Skeletal muscle tissue (tissue), 4 donors: Measurements from ENCODE around the gene NEDD8. TPM values are rescaled to one million over a fixed set of nuclear protein-coding genes. Genes with fewer than 3 reads are reported as not detected.

Experiments
- H3K27ac ChIP-seq: one replicate; pipeline ENCODE4 v1.7.0; 2013; ENCODE audit warnings: mild to moderate bottlenecking, low read depth, low read length, inconsistent platforms
- H3K27me3 ChIP-seq, 3 donors: one replicate each; pipeline ENCODE4 v1.7.0; 2013; ENCODE audit warnings: low read length in 3 of 3; ENCODE audit not compliant: control insufficient read depth in 3 of 3, insufficient read depth in 3 of 3
- H3K36me3 ChIP-seq, 3 donors: one replicate each; pipeline ENCODE4 v1.7.0; 2013; ENCODE audit warnings: low read length in 3 of 3; ENCODE audit not compliant: control insufficient read depth in 3 of 3, insufficient read depth in 3 of 3
- H3K4me1 ChIP-seq, 3 donors: one replicate each; pipeline ENCODE4 v1.7.0; 2013; ENCODE audit warnings: low read length in 3 of 3, mild to moderate bottlenecking in 3 of 3; ENCODE audit not compliant: control insufficient read depth in 3 of 3, insufficient read depth in 3 of 3
- H3K4me3 ChIP-seq, 3 donors: one replicate each; pipeline ENCODE4 v1.7.0; 2013; ENCODE audit warnings: low read length in 3 of 3
- H3K9ac ChIP-seq, 3 donors: one replicate each; pipeline ENCODE4 v1.7.0; 2013; ENCODE audit warnings: low read length in 3 of 3, mild to moderate bottlenecking in 3 of 3, moderate library complexity in 2 of 3, low read depth in 1 of 3
- H3K9me3 ChIP-seq, 3 donors: one replicate each; pipeline ENCODE4 v1.7.0; 2013; ENCODE audit warnings: low read length in 3 of 3; ENCODE audit not compliant: control insufficient read depth in 3 of 3
- total RNA-seq: library from RNA; depleted of rRNA; stranded (reverse); fragments of >200 nt; gene quantifications from one replicate; pipeline ENCODE4 v1.2.3, GENCODE V29; 2014
- donor health status: Osteomylitis.

Gene NEDD8
- total RNA-seq, 1 donor from 2014 or later, result 81.9 TPM

DNA sequence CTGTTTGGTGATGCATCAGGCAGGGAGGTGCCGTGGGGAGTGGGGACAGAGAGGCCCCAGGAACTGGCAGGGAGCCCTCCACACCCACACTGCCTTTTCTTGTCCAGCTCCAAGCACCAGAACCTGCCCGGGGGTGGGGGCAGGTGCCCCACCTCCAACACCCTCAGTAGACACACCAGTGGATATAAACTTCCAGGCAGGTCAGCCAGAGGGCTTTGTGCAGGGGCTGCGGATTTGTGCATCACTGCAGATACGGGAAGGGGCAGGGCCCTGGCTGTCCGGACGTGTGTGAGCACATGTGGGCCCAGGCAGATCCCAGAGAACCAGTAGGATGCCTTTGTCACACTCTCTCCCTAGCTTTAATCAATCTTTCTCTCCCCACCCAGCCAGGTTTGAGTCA, 32.1 kb upstream of the NEDD8 start:
- no peak overlapping the region for H3K9ac ChIP-seq
- no peak overlapping the region for H3K27ac ChIP-seq
- no peaks in the 10 kb centered on the region for H3K27me3 ChIP-seq
- no peaks in the 10 kb centered on the region for H3K4me1 ChIP-seq
- no peak overlapping the region for H3K4me3 ChIP-seq
- H3K36me3 ChIP-seq, result peaks cover 25 to 44% (median 31%) of the 10 kb centered on the region in 3 donors
- H3K9me3 ChIP-seq, result no peaks in the 10 kb centered on the region

DNA sequence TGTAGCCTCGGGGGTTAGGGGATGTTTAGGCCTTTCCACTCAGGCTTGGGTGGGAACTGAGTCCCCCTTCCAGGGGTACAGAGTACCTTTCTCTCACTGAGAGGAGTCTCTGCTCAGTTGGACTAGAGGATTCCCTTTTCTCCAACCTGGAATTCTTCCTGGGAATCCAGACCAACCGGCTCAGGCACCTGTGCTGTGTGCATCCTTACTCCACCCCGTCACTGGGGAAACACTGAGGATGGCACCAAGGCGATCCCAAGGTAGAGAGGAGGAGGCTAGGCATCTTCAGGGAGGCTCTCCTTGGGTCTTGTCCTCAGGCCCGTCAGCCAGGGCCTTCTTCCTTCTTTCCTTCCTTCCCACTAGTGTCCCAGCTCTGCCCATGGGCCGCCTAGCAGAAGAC, 31.7 kb upstream of the NEDD8 start:
- Histone ChIP-seq H3K9ac (no peak overlapping the region), H3K9me3 (no peaks in the 10 kb centered on the region), H3K4me1 (no peaks in the 10 kb centered on the region), H3K27me3 (no peaks in the 10 kb centered on the region), H3K27ac (no peak overlapping the region), H3K36me3 (peaks cover 21 to 39% (median 26%) of the 10 kb centered on the region in 3 donors), H3K4me3 (no peak overlapping the region)

DNA sequence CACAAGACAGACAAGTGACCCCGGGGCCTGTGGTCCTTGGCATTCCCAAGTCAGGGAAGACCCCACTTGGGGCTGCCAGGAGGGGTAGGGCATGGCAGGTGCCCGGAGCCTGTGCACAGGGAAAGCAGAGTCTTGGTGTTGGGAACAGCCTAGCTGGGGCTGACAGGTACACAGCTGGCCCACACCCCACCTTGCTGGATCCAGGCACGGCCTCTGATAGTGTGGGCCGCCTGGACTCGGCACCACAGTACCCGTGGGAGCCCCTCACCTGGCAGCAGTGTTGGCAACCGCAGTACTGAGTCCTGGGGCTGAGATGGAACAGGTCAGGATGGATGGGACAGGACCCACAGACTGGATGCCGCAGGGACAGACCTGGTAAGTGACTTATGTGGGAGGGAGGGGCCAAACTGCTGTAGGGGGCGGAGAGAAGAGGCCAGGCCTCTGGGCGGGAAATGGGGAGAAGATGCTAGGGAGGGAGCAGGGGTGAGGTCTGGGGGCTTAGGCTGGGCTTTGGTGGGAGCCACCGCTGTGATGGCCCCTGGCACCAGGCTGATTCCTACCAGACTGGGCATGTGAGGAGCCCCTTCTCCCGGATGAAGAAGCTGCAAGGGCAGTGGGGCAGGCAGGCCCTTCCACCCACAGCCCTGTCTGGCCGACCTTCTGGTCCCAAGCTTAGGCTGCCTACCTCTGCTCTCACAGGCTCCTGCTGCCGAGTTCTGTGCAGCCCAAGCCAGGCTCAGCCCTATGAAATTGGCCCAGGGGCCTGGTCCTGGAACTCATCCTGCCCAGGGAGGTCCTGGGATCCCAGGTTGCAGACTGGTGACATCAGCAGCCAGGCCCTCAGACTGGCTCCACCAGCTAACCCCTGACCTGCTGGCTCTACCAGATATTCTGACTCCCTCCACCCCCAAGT, 30.9 kb upstream of the NEDD8 start, which contains the start of gene TGM1:
Gene TGM1 (minus strand): TSS at position 357 of the 913 bp plus-strand sequence. CDS start 825 bp downstream, outside the sequence.
- Histone ChIP-seq H3K27ac (no peak within 1 kb of the TSS), H3K9me3 (no peaks in the 10 kb centered on the region), H3K4me3 (no peak within 1 kb of the TSS), H3K9ac (no peak within 1 kb of the TSS), H3K4me1 (no peaks in the 10 kb centered on the region), H3K27me3 (no peaks in the 10 kb centered on the region), H3K36me3 (peaks cover 20 to 32% (median 24%) of the 10 kb centered on the region in 3 donors)

DNA sequence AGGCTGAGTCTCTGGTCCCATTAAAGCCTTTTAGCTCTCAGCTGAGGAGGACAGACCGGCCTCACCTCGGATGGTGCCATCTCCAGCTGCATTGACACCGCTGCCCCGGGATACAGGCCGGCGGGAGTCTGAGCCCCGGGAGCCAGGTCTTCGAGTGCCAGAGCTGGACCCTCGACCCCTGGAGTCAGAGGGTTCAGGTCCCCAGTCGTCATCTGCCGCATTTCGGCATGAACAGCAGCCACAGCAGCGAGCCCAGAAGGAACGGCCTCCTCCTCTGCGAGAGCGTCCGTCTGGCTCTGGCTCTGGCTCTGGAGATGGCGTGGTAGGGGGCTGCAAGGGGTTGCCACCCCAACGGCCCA, 29.8 kb upstream of the NEDD8 start:
- H3K9me3 ChIP-seq, result no peaks in the 10 kb centered on the region
- no peak overlapping the region for H3K9ac ChIP-seq
- no peaks in the 10 kb centered on the region for H3K27me3 ChIP-seq
- H3K27ac ChIP-seq, result no peak overlapping the region
- H3K36me3 ChIP-seq, result peaks cover 13 to 23% (median 15%) of the 10 kb centered on the region in 3 donors
- no peaks in the 10 kb centered on the region for H3K4me1 ChIP-seq
- no peak overlapping the region for H3K4me3 ChIP-seq

DNA sequence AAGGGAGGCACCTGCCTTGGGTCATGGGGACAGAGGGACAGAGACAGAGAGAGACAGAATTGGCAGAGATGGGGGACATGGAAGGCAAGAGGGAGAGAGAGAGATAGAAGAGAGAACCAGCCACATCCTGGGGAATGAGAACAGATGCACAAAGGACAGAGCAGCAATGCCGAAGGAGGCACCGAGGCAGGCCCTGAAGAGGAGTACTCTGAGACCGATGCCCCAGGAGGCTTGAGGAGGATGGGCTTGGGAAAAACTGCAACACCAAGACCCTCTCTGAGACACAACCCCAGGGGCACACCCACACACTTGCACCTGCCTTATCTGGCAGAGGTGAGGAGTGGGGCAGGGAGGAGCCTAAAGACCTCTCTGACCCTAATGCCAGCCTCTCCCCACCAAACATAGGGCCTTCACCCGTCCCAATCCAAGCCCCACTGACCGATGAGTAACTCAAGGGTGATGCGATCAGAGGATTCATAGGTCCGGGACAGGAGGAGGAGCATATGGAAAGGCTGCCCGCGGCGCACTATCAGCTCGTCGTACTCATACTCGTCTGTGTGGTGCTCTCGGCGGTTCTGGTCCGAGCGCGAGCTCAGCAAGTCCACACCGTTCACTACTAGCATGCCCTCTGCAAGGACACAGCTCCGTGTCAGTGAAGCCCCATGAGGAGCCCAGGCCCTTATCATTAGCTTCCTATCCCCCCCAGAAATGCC, 29.2 kb upstream of the NEDD8 start:
- no peaks in the 10 kb centered on the region for H3K27me3 ChIP-seq
- no peaks in the 10 kb centered on the region for H3K4me1 ChIP-seq
- H3K36me3 ChIP-seq, result peaks cover 7 to 17% (median 9%) of the 10 kb centered on the region in 3 donors

DNA sequence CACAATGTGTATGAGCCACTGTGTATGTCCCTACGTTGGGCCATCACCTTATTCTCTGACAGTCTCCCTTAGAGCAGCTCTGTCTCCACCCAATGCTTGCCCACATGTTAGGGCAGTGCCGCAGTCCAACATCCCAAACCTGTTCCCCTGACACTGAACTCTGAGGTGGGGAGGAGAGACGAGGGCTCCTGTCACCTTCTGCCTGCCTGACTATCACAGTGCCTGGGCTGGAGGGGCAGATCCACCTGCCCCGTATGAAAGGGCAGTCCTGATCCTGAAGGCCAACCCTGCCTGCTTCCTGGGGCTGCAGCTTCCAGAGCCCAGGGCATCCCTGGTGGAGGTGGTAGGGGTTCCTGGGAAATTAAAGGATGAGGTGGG, 28.6 kb upstream of the NEDD8 start:
- H3K9me3 ChIP-seq, result no peaks in the 10 kb centered on the region
- H3K4me1 ChIP-seq, result no peaks in the 10 kb centered on the region
- peaks cover 4 to 12% (median 5%) of the 10 kb centered on the region in 3 donors for H3K36me3 ChIP-seq
- H3K4me3 ChIP-seq, result no peak overlapping the region
- H3K27me3 ChIP-seq, result no peaks in the 10 kb centered on the region
- no peak overlapping the region for H3K27ac ChIP-seq
- H3K9ac ChIP-seq, result no peak overlapping the region

More for the DNA sequence above, 29.2 kb upstream of the NEDD8 start:
- Histone ChIP-seq H3K9ac (no peak overlapping the region), H3K9me3 (no peaks in the 10 kb centered on the region), H3K4me3 (no peak overlapping the region), H3K27ac (no peak overlapping the region)

DNA sequence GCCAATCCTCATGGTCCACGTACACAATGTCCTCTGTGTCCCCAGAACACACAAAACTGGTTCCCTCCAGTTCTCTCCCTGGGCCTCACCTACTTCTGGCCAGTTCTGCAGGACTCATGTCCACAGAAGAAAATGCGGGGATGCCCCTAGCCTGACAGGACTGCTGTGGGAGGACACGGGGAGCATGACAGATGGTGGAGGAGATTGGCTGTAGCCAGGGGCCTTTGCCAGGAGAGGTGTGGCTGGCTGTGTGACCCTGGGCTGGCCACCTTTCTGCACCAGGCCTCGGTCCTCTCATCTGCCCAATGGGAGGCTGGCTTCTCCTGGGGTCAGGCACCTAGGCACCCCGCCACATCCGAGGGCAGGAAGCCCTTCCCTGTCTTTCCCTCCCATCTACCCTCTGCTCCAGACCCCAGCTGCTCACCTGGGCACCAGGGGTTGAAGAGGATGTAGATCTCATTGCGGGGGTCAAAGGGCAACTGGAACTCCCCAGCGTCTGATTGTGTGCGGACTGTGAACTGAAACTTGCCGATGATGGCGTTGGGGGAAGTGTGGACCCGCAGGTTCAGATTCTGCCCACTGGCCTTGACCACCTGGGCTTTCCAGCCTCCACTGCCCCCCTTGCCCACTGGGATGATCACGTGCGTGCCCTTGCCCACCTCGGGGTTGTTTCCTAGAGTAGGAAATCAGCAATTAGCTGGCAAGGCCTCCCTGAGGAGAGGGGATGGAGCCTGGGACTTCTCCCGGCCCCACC, 28.0 kb upstream of the NEDD8 start:
- Histone ChIP-seq H3K36me3 (peaks cover 2 to 6% (median 4%) of the 10 kb centered on the region in 3 donors), H3K27ac (no peak overlapping the region), H3K27me3 (no peaks in the 10 kb centered on the region), H3K4me3 (no peak overlapping the region), H3K9me3 (no peaks in the 10 kb centered on the region), H3K4me1 (no peaks in the 10 kb centered on the region), H3K9ac (no peak overlapping the region)

DNA sequence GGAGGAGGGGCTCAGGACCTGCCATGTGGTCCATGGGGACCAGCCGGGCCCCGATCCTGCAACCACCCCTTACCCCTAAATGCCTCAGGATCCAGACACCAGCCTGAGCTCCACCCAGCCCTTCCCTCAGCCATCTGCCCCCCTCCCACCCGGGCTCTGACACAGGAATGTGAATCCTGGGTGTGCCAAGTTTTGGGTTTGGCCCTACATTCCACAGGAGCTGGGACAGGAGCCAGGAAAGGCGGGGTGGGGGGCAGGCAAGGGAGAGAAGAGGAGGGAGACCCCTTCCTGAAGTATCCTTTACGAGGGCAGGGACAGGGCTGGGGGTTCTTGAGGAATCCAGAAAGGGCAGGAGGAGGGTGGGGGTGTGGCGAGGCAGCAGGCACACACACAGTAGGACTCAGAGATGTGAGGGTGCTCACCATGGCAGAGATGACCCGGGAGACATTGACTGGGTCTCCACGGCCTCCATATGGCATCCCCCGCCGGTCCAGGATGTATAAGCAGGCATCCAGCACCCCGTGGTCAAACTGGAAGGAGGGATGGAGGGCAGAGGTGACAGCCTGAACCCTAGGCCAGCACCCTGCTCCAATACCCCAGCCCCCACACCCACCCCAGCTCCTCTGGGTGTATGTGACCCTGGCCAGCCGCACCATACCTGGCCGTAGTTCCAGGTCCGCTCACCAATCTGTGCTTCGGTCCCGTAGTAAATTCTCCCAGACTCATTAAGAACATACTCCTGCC, 27.3 kb upstream of the NEDD8 start:
- H3K9ac ChIP-seq, result no peak overlapping the region
- peaks cover 3 to 7% (median 5%) of the 10 kb centered on the region in 3 donors for H3K36me3 ChIP-seq
- no peaks in the 10 kb centered on the region for H3K4me1 ChIP-seq
- H3K27ac ChIP-seq, result no peak overlapping the region
- no peak overlapping the region for H3K4me3 ChIP-seq
- H3K27me3 ChIP-seq, result no peaks in the 10 kb centered on the region
- H3K9me3 ChIP-seq, result no peaks in the 10 kb centered on the region

DNA sequence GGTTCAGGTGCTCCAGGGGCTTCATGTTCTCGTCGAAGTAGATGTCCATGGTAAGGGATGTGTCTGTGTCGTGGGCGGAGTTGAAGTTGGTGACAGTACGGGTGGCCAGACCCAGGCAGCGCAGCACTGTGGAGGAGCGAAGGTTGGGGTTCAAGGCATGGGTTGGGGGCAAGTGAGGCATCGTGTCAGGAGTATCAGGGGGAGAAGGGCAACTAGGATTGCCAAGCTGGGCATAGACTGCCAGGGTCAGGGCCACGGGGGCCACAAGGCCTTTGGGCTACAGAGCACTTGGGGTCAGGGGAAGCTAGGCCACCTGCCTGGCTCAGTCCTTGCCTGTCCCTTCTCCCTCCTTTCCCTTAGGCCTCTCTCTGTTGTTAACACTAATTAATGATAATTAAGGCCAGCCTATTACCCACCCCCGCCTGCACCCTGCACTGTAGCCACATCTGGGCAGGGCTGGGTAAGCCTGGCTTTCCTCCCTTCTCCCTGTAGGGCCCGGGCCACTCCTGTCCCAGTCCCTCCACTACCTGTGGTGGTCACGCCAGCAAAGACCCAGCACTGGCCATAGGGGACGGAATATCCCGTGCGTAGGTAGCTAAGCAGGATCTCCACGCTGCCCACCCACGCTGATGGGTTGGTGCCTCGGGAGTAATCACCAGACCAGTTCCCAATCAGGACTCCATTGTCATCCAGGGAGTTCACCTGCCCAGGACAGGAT, 26.5 kb upstream of the NEDD8 start:
- H3K9me3 ChIP-seq, result no peaks in the 10 kb centered on the region
- H3K27me3 ChIP-seq, result no peaks in the 10 kb centered on the region
- no peak overlapping the region for H3K9ac ChIP-seq
- H3K4me3 ChIP-seq, result no peak overlapping the region
- no peaks in the 10 kb centered on the region for H3K4me1 ChIP-seq
- no peak overlapping the region for H3K27ac ChIP-seq
- peaks cover 2 to 7% (median 5%) of the 10 kb centered on the region in 3 donors for H3K36me3 ChIP-seq
